NCI-H460 (cell line): ENCODE measurements around the gene POLR1A. TPM values are rescaled to one million over a fixed set of nuclear protein-coding genes. Genes with fewer than 3 reads are reported as not detected.
"Not testable (repeated sequence)": the region's sequence is repeated elsewhere in the genome, so short reads cannot be mapped to it uniquely, and the experiment has no call there.

Experiments used
- DNase-seq: peaks from one replicate; pipeline ENCODE4 v3.0.0-alpha.2; 2016; ENCODE audit warnings: low read depth; ENCODE audit errors: extremely low read depth
- total RNA-seq: library from RNA; depleted of rRNA; stranded (reverse); fragments of >200 nt; shearing (Covaris generic); gene quantifications from 2 replicates; pipeline ENCODE4 v1.2.3, GENCODE V29; 2014

Gene POLR1A
- total RNA-seq, 1 experiment from 2014 or later: 20.1 TPM

- DNase-seq: no peak
Measured at GRCh38 chr2:86001326-86001725, 104.4 kb downstream of the POLR1A start.

- no peak for DNase-seq
Measured at GRCh38 chr2:86000938-86001312, 104.8 kb downstream of the POLR1A start.

- no peak for DNase-seq
Measured at GRCh38 chr2:86000131-86000937, 105.4 kb downstream of the POLR1A start.

DNA sequence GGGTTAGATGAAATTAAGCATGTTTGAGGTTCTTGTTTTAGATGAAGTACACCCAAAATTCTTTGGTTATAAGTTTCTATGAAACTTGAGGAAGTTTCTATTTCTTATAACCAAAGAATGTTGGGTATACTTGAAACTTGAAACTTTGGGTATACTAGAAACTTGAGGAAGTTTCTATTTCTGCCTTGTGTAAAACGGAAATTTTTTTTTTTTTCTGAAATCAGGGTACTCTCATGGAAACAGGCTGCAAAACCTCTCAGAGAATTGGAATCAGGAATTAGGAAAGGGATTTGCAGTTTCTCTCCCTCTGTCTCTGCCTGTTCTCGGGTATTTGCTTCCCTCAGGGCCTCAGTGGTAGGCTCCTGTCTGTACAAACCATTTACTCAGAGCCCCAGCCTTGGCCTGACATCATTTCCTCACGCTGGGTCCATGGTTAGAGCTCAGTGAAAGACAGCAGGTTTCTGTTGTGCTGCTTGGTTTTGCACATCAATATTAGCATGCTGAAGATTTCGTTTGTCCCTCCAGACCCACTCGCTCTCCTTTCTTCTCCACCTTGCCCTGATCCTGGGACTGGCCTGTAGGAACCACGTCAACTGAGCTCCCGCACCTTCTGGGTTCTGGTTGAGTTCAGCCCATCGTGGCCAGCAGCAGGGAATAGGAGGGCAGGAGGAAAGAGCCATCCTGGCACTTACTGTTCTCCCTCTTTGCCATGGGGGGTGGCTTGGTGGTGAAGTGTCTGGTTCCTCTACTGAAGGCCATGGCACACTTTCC is 106.4 kb downstream of the POLR1A start:
- DNase-seq: no peak

DNA sequence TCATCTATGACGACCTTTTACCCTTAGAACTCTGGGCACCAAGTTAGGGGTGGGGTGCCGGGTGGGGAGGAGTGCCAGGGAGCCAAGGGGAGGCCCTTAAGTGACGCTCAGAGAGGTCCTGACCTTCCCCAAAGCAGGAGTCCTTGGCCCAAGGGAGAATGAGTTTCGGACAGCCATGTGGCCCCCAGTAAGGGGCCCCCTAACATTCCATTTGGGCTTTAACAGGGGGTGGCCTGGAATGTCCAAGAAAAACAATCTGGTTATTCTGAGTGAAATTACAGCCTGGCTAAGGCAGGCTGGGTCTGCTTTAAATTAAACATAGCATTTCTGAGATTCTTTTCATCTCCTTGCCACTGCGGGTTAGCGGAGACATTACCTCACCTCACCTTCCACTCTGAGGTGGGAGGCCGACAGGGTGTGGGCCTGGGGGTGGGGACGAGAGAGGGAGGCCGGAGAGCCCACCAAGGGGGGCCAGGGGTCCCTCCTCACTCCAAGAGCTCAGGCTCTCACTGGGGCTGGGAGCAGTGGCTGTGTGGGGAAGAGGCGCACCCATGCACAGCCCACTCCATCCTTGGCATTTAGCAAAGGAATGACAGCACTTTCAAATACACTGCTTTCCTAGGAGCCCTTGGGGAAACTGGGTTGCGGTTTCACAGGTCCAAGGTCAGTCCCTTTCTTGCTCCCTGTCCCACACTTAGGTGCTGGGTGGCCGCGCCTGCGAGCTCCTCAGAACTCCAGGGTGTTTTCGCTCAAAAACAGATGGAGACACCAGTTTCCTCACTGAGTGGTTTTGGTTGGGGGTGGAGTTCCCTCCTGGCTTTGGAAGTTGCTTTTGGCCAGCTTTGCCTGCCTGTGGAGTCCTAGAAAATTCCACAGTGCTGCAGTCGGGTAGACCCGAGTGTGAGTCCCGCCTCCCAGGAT is 107.4 kb downstream of the POLR1A start:
- no peak for DNase-seq

- no peak for DNase-seq
Measured at GRCh38 chr2:85997017-85997970, 108.4 kb downstream of the POLR1A start.

DNA sequence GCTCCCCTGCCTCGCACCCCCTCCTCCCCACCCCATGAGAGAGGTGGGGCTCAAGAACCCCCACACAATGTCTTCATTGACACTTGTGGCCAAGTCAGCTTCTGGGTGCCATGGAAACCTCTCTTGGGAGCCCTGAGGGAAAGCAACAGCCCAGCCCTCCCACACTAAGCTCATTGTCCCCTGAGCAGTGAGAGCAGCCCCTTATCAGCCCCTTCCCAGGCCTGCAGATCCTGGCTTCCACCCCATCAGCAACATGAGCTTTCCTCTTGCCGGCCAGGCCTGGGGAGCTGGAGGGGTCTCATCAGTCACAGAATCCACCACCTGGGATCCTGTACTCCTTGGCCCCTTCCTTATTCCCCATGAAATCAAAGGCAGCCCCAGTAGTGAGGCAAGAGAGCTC is 109.1 kb downstream of the POLR1A start:
- no peak for DNase-seq

DNA sequence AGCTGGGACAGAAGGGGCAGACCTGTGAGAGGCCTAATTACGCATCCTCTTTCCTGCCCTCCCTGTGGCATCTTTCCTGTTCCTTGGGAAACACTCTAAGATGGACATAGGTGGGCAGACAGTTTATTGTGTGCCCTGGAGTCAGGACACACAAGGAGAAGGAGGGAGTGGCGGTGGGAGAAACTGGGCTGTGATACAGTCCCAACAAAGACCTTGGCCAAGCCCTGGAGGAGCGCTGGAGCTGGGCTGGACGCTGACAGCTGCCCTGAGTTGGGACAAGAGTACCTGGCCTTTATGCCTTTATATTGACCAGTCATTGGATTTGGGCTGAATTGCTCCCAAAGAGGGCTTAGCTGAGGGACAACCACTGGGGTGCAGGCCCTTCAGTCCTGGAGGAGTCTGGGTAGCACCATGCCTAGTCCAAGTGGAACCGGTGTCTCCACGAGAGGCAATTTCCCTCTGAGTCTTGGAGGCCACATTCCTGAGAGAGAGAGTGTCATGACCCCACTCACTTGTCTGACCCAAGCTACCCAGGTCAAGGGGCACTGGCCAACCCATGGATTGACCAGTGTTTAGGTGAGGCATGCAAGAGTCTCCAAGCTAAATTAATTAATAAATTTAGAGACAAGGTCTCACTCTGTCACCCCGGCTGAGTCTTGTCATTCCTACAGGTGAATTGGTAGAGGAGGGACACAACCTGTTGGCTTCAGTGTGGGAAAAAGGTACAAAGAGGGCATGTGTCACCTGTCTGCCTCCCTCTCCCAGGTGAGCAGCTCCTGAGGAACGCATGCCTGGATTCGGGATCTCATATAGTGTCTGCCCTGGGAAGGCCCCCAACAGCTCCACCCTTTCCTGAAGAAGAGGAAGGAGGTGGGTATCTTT is 109.8 kb downstream of the POLR1A start:
- DNase-seq: no peak

- no peak for DNase-seq
Measured at GRCh38 chr2:85994897-85995647, 110.6 kb downstream of the POLR1A start.

GRCh38 chr2:85994421-85994777 is 111.3 kb downstream of the POLR1A start:
- DNase-seq: no peak

DNA sequence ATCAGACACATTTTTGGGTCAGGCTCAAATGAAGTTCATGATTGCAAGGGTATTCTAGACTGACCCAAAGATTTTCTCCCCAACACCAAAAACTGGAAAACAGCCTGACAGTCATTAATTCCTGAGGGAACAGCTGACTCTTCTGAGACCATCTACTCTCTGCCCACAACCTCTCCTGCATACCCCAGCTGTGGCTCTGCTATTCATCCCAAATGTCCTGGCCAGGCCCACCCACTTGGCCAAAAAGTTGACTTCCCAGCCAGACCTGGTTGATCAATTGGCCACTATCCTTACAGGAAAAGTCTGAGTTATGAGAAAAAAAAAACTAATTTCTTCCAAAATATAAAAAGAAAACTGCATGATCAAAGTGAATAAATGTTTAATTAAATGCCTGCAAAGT is 113.1 kb downstream of the POLR1A start:
- no peak for DNase-seq

DNA sequence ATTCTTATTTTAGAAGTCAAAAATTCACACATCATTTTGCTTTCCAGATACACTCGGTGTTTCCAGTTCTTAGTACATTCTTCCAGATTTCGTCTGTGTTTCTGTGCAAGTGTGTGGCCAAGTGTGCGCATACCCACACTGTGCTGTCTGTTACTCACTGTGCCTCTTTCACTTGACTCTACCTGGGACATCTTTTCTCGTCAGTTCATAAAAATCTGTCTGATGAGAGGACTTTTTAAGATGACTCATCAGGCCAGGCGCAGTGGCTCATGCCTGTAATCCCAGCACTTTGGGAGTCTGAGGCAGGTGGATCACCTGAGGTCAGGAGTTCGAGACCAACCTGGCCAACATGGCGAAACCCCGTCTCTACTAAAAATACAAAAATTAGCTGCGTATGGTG is 113.6 kb downstream of the POLR1A start:
- DNase-seq: not testable (repeated sequence)

DNA sequence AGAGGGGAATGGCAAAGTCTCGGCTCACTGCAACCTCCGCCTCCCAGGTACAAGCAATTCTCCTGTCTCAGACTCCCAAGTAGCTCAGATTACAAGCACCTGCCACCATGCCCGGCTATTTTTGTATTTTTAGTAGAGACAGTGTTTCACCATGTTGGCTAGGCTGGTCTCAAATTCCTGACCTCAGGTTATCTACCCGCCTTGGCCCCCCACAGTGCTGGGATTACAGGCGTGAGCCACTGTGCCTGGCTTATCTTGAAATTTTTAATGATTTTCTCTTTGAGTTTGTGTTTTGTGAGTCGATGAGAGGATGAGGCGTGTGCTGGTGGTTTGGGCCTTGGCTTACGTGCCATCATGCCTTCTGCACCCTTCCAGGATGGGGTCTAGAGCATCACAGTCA is 115.6 kb downstream of the POLR1A start:
- no peak for DNase-seq

DNA sequence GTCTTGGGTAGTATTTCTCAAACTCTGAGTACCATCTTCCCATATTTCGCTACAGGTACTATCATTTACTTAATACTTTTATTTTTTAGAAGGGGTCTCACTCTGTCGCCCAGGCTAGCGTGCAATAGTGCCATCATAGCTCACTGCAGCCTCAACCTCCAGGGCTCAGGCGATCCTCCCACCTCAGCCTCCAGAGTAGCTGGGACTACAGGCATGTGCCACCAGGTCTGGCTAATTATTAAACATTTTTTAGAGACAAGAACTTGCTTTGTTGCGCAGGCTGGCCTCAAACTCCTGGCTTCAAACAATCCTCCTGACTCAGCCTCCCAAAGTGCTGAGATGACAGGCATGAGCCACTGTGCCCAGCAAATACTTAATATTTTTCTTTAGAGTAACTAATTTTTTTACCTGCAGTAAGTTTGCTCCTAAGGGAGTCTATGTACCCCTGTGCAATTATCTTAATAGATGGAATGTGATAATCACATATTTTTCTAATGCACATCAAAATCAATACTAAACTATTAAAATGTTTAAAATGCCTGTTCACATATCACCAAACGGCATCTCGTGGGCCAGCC is 116.3 kb downstream of the POLR1A start:
- no peak for DNase-seq

DNA sequence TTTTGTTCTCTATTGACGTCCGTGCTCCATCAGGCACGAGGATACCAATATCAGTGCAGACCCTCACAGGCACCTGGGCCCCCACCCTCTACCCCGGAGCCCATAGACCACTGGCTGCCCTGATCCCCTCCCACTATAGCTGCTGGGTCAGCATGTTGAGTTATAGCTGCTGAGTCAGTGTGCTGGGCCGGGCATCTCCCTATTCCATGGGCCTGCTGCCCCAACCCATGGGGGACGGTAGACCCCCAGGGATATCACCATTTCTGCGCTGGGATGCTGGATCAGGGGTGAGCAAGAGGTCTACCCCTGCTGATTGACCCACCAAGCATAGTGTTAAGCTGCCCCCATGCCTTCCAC is 116.8 kb downstream of the POLR1A start:
- no peak for DNase-seq

DNA sequence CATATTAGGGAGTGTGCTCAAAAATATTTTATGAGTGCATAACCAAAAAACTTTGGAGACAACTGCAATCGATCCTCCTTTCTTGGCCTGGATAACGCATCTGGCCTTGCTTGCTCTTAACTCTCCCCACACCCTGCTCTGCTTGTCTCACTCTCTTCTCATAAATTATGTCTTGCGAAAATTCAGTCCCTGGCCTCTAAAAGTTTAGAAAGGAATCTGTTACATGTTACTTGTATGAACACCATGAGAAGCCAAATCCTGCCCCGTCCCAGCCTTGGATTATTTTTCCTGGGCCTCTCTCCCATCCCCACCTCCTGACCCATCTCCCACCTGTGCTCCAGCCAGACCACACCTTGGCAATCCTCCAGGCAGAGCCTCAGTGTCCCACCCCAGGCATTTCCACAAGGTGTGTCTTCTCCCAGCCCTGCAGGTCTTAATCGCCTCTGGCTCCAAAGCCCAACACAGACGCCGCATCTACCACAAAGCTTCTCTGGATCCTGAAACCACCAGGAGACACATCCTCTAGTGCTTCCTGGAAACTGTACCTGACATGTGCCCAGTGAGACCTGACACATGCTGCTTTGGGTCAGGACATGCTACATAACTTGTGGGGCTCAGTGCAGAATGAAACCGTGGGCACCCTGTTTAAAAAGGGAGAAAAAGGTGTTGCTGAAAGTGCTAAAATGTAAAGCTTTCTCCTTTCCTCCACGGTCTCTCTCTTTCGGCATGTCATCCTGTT is 117.3 kb downstream of the POLR1A start:
- no peak for DNase-seq
